GM18505 (cell line): ENCODE data around the gene INPPL1.

Experiments used
- ATAC-seq: cut with Tn5 transposase; IDR thresholded peaks from one replicate; pipeline ENCODE4 v1.9.1; 2021; ENCODE audit not compliant: unreplicated experiment
- POLR2A ChIP-seq: IDR thresholded peaks from 4 replicates; pipeline ENCODE4 v1.6.1; 2011; ENCODE audit warnings: borderline replicate concordance; ENCODE audit not compliant: insufficient read depth, insufficient read length; ENCODE audit errors: extremely low read depth

Gene INPPL1

GRCh38 chr11:72230764-72231365 is 6.3 kb downstream of the INPPL1 start:
- no peak for ATAC-seq
- TF ChIP-seq POLR2A = no peak

- ATAC-seq = no peak
- no peak for TF ChIP-seq POLR2A
Measured at GRCh38 chr11:72231396-72232259, 7.1 kb downstream of the INPPL1 start.

DNA sequence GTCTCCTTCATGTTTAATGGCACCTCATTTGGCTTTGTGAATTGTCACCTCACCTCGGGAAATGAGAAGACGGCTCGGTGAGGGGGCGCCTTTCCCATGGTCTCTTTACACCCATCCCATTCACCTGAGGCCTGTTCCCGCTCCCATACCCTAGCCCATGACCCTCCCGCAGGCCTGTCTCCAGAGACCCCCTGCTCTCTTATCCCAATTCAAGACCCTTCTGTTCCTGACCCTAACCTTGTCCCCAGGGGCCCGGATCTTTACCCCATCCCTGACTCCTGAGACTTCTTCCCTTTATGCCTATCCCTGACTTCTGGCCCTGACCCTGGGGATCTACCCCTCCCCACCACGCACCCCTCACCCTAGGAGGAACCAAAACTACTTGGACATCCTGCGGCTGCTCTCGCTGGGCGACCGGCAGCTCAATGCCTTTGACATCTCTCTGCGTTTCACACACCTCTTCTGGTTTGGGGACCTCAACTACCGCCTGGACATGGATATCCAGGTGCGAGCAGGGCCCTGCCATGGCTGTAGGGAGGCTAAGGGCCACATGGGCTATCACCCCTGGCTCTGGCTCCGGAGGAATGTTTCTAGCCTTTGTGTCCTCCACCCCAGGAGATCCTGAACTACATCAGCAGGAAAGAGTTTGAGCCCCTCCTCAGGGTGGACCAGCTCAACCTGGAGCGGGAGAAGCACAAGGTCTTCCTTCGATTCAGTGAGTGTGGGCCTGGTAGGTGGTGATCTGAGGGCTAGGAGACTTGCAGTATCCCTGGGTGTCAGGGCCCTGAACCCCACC is 7.9 kb downstream of the INPPL1 start:
- ATAC-seq = no peak
- TF ChIP-seq POLR2A = no peak

- no peak for TF ChIP-seq POLR2A
- ATAC-seq = no peak
Measured at GRCh38 chr11:72233056-72233772, 8.6 kb downstream of the INPPL1 start.

GRCh38 chr11:72233773-72234513 is 9.4 kb downstream of the INPPL1 start:
- ATAC-seq = no peak
- no peak for TF ChIP-seq POLR2A

GRCh38 chr11:72234514-72234830 is 9.9 kb downstream of the INPPL1 start:
- no peak for ATAC-seq
- TF ChIP-seq POLR2A = no peak

DNA sequence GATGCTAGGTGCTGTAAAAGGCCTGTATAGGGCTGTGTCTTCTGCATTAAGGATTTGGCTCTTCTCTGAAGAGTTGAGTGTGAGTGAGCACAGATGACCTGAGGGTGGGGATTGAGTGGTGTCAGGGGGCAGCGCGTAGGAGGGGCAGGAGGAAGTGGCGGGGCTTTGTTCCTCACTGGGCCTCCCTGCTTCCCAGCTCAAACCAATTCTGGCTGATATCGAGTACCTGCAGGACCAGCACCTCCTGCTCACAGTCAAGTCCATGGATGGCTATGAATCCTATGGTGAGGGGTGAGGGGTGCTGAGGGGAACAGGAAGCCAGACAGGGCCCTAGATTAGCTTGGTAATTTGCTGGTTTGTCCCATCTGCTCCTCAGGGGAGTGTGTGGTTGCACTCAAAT is 10.4 kb downstream of the INPPL1 start:
- ATAC-seq = no peak
- no peak for TF ChIP-seq POLR2A

DNA sequence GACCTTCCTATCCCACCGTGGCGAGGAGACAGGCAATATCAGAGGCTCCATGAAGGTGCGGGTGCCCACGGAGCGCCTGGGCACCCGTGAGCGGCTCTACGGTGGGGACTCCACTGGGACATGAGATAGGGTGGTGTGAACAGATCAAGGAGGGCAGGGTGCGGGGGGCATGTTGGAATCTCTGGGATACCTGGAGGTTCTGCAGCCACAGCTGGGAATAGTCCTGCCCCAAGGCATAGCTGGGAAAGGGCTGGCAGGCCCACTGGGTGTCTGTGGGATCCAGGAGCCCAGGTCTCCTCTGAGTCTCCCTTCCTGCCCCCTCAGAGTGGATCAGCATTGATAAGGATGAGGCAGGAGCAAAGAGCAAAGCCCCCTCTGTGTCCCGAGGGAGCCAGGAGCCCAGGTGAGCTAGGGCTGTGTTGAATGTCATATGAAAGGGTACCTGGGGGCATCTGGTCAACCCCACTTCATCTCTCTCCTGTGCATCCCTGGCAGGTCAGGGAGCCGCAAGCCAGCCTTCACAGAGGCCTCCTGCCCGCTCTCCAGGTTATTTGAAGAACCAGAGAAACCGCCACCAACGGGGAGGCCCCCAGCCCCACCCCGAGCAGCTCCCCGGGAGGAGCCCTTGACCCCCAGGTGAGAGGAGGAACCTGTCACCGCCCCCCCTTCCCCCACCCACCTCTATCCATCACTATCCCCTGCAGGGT is 10.9 kb downstream of the INPPL1 start:
- no peak for ATAC-seq
- TF ChIP-seq POLR2A = no peak

- no peak for ATAC-seq
- TF ChIP-seq POLR2A = no peak
Measured at GRCh38 chr11:72236083-72236697, 11.6 kb downstream of the INPPL1 start.

GRCh38 chr11:72236774-72237111 is 12.2 kb downstream of the INPPL1 start:
- no peak for TF ChIP-seq POLR2A
- ATAC-seq = no peak

DNA sequence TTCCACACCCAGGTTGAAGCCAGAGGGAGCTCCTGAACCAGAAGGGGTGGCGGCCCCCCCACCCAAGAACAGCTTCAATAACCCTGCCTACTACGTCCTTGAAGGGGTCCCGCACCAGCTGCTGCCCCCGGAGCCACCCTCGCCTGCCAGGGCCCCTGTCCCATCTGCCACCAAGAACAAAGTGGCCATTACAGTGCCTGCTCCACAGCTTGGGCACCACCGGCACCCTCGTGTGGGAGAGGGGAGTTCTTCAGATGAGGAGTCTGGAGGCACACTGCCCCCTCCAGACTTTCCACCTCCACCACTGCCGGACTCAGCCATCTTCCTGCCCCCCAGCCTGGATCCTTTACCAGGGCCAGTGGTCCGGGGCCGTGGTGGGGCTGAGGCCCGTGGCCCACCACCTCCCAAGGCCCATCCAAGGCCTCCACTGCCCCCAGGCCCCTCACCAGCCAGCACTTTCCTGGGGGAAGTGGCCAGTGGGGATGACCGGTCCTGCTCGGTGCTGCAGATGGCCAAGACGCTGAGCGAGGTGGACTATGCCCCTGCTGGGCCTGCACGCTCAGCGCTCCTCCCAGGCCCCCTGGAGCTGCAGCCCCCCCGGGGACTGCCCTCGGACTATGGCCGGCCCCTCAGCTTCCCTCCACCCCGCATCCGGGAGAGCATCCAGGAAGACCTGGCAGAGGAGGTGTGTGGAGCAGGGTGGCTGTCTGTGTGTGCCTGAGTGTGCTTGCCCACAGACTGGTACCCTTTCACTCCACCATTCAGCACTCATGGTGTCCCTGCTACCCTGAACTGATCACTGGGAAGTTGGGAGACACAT is 12.8 kb downstream of the INPPL1 start:
- ATAC-seq = no peak

More for the DNA sequence above, 12.8 kb downstream of the INPPL1 start:
- no peak for TF ChIP-seq POLR2A
